IPS-18c (cell line): Measurements from ENCODE around the gene GPR37L1.
"Not testable (repeated sequence)": the region's sequence is repeated elsewhere in the genome, so short reads cannot be mapped to it uniquely, and the experiment has no call there.

ENCODE experiments used
- H3K4me3 ChIP-seq: 2 replicates; pipeline ENCODE4 v1.7.0; 2013; ENCODE audit warnings: low read depth, mild to moderate bottlenecking, low read length, moderate library complexity; ENCODE audit not compliant: insufficient read depth
- H3K9me3 ChIP-seq: one replicate; pipeline ENCODE4 v1.6.1; 2013; ENCODE audit warnings: mild to moderate bottlenecking, low read length, moderate library complexity; ENCODE audit not compliant: control insufficient read depth, insufficient read depth

GPR37L1 gene

DNA sequence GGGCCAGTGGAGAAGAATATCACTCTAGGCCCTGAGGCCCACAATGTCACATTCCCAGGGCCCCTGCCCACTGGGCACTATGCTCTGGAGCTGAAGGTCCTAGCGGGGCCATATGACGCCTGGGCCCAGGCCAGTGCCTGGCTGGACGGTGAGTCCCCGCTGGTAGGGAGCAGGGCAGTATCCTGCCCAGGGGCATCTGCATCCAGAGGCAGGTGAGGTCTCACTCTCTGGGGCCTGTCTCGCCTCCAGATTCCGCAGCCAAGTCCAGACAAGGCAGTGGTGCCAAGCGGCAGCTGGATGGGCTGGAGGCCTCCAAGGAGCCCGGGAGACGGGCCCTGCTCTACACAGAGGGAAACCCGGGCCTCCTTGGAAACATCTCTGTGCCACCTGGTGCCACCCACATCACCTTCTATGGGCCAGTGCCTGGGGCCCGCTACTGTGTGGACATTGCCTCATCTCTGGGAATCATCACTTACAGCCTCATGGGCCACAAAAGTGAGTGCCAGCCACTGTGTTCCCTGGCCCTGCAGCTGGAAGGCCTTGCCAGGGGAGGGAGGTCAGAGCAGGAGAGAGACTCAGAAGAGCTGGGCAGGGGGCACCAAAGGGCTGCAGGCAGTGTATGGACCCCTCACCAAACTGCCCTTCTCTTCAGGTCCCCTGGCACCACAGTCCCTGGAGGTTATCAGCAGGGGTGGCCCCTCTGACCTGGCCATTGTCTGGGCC lies 48.7 kb downstream of the GPR37L1 start:
- no peak overlapping the region for H3K4me3 ChIP-seq
- no peaks in the 10 kb centered on the region for H3K9me3 ChIP-seq

DNA sequence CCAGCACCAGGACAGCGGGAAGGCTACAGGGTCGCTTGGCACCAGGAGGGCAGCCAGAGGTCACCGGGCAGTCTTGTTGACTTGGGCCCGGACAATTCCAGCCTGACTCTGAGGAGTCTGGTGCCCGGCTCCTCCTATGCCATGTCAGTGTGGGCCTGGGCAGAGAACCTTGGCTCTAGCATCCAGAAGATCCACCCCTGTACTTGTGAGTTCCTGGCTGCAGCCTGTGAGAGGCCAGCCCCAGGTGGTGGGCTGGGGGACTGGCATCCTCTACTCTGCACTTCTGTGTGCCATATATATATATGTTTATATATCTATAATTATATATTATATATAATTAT lies 49.3 kb downstream of the GPR37L1 start:
- H3K4me3 ChIP-seq: no peak overlapping the region
- H3K9me3 ChIP-seq: no peaks in the 10 kb centered on the region

DNA sequence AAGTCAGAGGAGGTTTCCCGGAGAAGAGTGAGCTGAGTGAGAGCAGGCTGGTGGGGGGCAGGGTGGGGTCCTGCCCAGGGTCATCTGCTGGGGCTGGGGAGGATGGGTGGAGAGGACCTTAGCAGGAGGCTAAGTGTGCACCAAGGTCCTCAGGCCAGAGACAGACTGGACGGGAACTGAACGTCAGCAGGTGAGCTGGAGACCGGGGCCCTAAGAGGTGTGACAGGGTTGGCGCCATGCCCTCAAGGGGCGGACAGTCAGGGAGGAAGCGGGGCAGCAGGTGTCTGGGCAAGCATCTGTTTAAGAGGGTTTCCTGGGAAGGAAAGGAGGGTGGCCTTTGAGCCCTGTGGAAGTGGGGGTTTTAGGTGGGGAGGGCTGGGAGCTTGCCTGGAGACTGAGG lies 51.3 kb downstream of the GPR37L1 start:
- Histone ChIP-seq H3K9me3 (no peaks in the 10 kb centered on the region), H3K4me3 (no peak overlapping the region)

DNA sequence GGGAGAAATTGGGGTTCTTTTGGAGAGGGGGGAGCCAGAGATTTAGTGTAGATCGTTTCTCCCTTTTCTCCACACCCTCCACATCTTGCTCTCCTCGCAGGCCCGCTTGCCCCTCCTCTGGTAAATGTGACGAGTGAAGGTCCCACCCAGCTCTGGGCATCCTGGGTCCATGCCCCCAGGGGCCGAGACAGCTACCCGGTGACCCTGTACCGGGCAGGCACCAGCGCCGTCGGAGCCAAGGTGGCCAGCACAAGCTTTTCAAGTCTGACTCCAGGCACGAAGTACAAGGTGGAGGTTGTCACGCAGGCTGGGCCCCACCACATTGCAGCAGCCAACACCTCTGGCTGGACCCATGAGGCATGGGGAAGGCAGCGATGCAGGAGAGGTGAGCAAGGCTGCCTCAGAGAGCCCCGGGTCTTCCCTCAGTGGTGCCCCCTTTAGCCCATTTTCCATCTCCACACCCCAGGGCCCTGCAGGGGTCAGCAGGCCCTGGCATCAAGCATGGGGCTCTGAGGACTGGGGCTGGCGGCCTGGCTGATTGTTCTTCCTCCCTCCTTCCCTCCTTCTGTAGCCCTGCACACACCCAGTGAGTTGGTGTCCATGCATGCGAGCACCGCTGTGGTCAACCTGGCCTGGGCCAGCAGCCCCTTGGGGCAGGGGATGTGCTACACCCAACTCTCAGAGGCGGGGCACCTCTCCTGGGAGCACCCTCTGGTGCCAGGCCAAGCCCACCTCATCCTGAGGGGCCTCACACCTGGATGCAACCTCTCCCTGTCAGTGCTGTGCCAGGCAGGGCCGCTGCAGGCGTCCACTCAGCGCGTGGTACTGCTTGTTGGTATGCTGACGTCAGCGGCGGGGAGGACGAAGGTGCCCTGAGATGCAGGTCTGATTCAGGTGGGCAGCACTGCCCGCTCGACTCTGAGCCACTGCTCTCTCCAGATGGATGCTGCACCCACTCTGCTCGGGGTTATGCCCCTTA lies 54.5 kb downstream of the GPR37L1 start:
- no peak overlapping the region for H3K4me3 ChIP-seq

DNA sequence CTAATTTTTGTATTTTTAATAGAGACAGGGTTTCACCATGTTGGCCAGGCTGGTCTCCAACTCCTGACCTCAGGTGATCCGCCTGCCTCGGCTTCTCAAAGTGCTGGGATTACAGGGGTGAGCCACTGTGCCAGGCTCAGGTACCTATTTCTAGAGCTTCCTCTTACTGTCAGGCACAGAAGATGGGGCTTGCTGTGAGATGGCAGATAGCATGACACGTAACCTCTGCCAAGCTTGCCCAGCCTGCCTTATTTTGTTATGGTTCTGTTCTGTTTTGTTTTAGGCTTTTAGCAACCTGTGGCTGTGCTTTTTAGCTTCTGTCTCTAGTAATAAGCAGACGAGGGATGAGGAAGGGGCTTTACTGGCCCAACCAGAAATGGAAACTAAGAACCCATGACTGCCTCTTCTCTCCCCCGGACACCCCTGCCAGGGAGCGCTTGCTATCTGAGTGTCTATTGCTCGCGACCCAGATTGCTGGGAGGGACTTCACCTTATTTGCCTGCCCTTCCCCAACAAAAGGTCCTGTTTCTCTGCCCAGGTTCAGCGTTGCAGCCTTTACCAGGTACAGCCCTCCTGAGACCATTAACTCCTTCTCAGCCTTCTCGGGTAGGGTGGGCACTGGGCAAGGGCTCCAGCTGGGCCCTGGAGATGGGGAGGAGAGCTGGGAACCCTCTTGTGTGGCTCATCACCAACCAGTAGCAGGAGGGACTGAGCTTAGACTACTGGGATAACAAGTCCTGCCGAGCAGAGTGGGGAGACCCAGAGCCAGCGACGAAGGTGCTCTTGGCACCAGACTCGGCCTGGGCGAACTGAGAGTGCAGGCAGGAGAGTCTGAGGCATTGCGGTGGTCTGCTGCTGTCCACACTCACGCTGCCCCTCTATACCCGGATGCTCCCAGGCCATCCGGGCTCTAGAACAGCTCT lies 57.4 kb downstream of the GPR37L1 start:
- Histone ChIP-seq H3K4me3 (no peak overlapping the region), H3K9me3 (no peaks in the 10 kb centered on the region)

More for the DNA sequence above, 54.5 kb downstream of the GPR37L1 start:
- no peaks in the 10 kb centered on the region for H3K9me3 ChIP-seq

DNA sequence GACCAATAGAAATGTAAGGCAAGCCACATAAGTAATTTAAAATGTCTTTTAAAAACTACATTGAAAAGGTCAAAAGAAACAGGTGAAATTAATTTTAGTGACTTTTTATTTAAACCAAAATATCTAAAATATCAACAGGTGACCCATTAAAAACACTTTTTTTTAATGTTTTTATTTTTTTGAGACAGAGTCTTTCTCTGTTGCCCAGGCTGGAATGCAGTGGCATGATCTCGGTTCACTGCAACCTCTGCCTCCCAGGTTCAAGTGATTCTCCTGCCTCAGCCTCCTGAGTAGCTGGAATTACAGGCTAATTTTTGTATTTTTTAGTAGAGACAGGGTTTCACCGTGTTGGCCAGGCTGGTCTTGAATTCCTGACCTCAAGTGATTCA lies 58.0 kb downstream of the GPR37L1 start:
- H3K9me3 ChIP-seq, H3K4me3 ChIP-seq: not testable (repeated sequence)

DNA sequence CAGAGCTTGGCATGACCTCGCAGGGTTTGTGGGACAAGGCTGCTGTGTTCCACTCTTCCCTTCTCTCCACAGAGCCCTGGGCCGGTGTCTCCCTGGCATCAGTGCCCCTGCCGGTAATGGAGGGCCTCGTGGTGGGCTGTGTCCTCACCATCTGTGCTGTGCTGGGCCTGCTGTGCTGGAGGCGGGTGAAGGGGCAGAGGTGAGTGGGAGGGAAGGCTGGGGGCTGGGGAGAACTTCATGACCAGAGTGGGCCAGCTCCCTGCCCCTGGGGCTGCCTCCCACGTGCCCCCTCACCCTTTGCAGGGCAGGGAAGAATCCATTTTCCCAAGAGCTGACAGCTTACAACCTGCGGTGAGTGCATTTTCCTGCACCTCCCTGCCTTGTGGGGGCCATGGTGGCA lies 58.9 kb downstream of the GPR37L1 start:
- H3K9me3 ChIP-seq: no peaks in the 10 kb centered on the region
- no peak overlapping the region for H3K4me3 ChIP-seq

DNA sequence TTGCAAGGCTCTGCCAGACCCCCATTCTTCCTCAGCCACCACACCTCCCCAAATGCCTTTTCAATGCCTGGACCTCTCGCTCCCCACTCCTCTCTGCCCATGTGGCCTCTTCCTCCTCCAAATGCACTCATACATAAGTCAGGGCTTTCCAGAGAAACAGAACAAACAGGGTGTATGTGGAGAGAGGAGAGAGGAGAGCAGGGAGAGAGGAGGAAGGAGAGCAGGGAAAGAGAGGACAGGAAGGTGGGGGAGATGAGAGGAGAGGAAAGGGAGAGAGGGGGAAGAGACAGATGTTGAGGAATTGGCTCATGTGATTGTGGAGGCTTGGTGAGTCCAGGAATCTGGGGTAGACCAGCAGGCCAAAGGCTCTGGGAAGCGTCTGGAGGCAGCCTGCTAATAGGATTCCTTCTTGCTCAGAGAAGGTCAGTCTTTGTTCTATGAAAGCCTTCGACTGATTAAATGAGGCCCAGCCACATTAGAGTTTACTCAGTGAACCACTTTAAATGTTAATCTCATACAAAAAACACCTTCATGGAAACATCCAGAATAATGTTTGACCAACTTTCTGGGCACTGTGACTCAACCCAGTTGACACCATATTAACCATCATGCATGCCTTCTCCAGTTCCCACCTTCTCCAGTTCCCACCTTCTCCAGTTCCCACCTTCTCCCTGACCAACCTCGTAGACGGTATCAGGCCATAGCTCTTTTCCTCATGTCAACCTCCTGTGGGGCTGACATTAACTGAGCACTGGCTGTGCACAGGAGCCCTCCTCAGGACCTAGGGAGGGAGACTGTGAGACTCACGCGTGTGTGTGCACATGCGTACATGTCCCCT lies 59.5 kb downstream of the GPR37L1 start:
- H3K4me3 ChIP-seq: no peak overlapping the region

More for the DNA sequence above, 59.5 kb downstream of the GPR37L1 start:
- H3K9me3 ChIP-seq: no peaks in the 10 kb centered on the region
